Progenitor cell of endocrine pancreas (in vitro differentiated cells): ENCODE measurements around the gene GRIK1. TPM values are rescaled to one million over a fixed set of nuclear protein-coding genes. Genes with fewer than 3 reads are reported as not detected.
"Not testable (repeated sequence)": the region's sequence is repeated elsewhere in the genome, so short reads cannot be mapped to it uniquely, and the experiment has no call there.

Experiments used
- DNase-seq: peaks from one replicate; pipeline ENCODE4 v3.0.0; 2021; ENCODE audit warnings: low spot score; ENCODE audit not compliant: unreplicated experiment
- H3K27ac Mint-ChIP-seq: 2 replicates; pipeline ENCODE4 v1.8.0; 2021; ENCODE audit warnings: mild to moderate bottlenecking, moderate library complexity, mixed read lengths
- H3K27me3 Mint-ChIP-seq: 2 replicates; pipeline ENCODE4 v1.8.0; 2021; ENCODE audit warnings: mixed read lengths
- H3K36me3 Mint-ChIP-seq: 2 replicates; pipeline ENCODE4 v1.8.0; 2022; ENCODE audit warnings: mixed read lengths; ENCODE audit not compliant: insufficient read depth
- H3K4me1 Mint-ChIP-seq: 2 replicates; pipeline ENCODE4 v1.8.0; 2021; ENCODE audit warnings: low read depth, mixed read lengths
- H3K4me3 Mint-ChIP-seq: 2 replicates; pipeline ENCODE4 v1.8.0; 2021; ENCODE audit warnings: low read depth, mild to moderate bottlenecking, moderate library complexity, mixed read lengths
- H3K9me3 Mint-ChIP-seq: 2 replicates; pipeline ENCODE4 v1.8.0; 2021; ENCODE audit warnings: low read depth, mixed read lengths
- total RNA-seq: library from RNA; stranded (reverse); gene quantifications from 2 replicates; pipeline ENCODE4 v1.2.1, GENCODE V29; 2021
- TF ChIP-seq, protein P1 (sequence below): fragments of 200-600 bp; sonication (generic); IDR thresholded peaks from one replicate; pipeline ENCODE4 v1.5.0; 2021; ENCODE audit warnings: antibody characterized with exemption, mild to moderate bottlenecking; ENCODE audit not compliant: unreplicated experiment

Gene GRIK1
- total RNA-seq, 1 donor from 2014 or later = 0.26 TPM

DNA sequence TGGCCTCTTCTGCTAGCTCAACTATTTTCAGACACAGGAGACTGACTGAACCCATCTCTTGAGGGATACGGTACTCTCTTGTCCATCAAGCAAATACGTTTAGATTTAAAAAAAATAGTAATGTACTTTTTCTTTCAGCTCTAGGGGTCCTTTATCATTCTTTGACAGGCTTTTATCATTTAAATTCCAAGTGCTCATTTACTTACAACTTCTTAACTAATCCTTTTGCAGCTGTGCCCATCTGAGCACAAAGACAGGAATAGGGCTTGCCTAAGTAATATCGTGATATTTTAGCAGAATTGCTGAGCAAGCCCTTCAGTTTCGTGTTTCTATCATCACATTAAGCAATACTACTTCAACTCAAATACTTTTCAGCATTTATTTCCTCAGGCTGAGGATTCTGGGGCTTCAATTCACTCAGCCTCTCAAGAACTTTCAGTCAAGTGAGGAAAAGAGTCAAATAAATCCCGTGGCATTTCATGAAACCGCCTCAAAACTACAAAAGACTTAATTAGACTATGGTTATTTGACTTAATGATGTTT lies 323.5 kb downstream of the GRIK1 start:
- Mint-ChIP-seq H3K27me3 (no peaks in the 10 kb centered on the region), H3K36me3 (no peaks in the 10 kb centered on the region), H3K9me3 (peaks cover 4% of the 10 kb centered on the region), H3K27ac (no peak overlapping the region), H3K4me1 (peaks cover 13% of the 10 kb centered on the region), H3K4me3 (no peak overlapping the region)
- no peak for DNase-seq
- TF ChIP-seq, protein P1, sequence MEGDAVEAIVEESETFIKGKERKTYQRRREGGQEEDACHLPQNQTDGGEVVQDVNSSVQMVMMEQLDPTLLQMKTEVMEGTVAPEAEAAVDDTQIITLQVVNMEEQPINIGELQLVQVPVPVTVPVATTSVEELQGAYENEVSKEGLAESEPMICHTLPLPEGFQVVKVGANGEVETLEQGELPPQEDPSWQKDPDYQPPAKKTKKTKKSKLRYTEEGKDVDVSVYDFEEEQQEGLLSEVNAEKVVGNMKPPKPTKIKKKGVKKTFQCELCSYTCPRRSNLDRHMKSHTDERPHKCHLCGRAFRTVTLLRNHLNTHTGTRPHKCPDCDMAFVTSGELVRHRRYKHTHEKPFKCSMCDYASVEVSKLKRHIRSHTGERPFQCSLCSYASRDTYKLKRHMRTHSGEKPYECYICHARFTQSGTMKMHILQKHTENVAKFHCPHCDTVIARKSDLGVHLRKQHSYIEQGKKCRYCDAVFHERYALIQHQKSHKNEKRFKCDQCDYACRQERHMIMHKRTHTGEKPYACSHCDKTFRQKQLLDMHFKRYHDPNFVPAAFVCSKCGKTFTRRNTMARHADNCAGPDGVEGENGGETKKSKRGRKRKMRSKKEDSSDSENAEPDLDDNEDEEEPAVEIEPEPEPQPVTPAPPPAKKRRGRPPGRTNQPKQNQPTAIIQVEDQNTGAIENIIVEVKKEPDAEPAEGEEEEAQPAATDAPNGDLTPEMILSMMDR = no peak

DNA sequence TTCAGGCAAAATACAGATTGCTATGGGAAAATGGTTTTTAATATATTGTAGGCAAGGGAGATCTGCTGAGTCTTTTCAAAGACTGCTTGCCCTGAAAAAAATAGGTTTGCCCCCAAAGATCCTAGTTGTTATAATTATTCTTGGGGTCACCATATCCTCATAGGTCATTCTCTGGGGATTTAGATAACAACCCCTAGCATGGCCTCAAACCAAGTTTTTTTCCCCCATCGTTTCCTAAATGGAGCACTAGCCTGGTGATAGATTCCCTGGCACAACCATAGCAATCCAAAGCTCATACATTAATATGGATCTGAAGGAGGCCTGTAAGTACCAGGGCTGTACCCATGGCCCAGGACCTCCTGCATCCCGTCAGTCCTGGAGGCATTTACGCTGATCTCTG lies 325.9 kb downstream of the GRIK1 start:
- Mint-ChIP-seq H3K9me3 (peaks cover 4% of the 10 kb centered on the region), H3K4me1 (peaks cover 13% of the 10 kb centered on the region), H3K27ac (no peak overlapping the region), H3K36me3 (no peaks in the 10 kb centered on the region), H3K4me3 (no peak overlapping the region), H3K27me3 (no peaks in the 10 kb centered on the region)
- TF ChIP-seq, protein P1 = no peak
- no peak for DNase-seq

DNA sequence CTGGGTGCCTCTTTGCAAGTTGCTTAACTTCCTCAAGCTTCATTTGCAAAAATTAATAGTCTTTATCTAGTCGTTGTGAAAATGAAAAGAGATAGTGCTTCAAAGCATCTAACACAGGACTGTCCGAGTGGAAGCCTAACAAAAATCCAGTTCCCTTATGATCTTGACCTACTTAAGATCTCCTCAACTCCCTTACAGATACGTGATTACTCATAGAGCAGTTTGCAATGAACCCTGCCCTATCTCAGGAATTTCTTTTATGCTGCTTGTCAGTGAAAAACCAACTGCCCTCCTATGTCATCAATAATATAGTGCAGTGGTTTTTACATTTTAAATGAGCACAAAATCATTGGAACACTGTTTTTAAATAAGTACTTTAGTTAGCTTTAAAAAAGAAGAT lies 326.8 kb downstream of the GRIK1 start:
- H3K27me3 Mint-ChIP-seq = no peaks in the 10 kb centered on the region
- no peaks in the 10 kb centered on the region for H3K36me3 Mint-ChIP-seq
- TF ChIP-seq, protein P1 = no peak
- no peak overlapping the region for H3K4me3 Mint-ChIP-seq
- no peaks in the 10 kb centered on the region for H3K9me3 Mint-ChIP-seq
- peaks cover 13% of the 10 kb centered on the region for H3K4me1 Mint-ChIP-seq
- no peak overlapping the region for H3K27ac Mint-ChIP-seq
- no peak for DNase-seq

DNA sequence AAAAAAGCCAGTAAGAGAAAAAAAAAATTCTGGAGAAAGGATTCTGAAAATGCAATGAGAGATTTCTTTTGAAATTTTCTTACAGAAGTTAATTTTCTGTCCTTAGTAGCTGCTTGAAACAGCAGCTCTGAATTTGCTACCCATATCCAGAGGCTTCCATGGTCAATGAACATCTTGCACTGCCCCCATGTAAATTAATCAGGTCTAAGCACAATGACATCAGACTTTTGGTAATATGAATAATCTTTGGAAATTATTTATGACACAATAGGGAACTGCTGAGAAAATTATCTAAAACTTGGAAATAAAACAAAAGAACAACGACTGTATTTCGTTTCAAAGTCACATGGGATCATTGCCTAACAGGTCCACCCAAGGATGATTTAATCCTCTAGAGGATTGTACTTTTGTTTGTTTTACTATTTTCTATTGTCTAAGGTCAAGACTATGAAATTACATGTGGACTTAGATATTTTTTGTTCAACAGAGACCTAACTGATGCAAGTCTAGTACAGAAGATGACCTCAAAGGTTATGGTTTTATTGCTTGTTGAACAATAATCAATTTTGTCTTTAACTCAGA lies 328.9 kb downstream of the GRIK1 start:
- Mint-ChIP-seq H3K4me3 (no peak overlapping the region), H3K4me1 (peaks cover 12% of the 10 kb centered on the region), H3K36me3 (no peaks in the 10 kb centered on the region), H3K9me3 (no peaks in the 10 kb centered on the region), H3K27ac (no peak overlapping the region), H3K27me3 (no peaks in the 10 kb centered on the region)
- no peak for DNase-seq
- TF ChIP-seq, protein P1 = no peak

DNA sequence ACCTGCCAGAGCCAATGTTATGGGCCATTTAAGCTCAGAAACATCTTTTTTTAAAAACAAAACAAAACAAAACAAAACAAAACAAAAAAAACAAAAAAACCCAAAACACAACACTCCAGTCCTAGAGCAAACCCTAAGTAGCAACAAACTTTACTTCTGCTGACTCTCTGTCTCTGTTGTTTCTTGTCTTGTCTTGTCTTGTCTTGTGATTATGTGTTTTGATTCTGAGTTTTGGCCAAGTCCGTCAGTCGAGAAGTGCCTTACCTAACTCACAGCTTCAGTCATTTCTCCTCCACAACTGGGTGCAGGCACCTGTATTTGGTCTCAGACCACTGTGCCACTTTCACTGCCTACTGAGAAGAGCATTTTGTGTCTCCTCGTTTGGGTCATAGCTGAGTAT lies 333.2 kb downstream of the GRIK1 start:
- TF ChIP-seq, protein P1 = no peak

DNA sequence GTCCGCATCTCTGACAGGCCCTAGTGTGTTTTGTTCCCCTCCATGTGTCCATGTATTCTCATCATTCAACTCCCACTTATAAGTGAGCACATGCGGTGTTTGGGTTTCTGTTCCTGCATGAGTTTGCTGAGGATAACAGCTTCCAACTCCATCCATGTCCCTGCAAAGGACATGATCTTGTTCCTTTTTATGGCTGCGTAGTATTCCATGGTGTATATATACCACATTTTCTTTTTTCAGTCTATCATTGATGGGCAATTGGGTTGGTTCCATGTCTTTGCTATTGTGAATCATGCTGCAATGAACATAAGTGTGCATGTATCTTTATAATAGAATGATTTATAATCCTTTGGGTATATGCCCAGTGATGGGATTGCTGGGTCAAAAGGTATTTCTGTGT lies 334.6 kb downstream of the GRIK1 start:
- H3K36me3 Mint-ChIP-seq, DNase-seq, H3K4me3 Mint-ChIP-seq, H3K27me3 Mint-ChIP-seq, H3K9me3 Mint-ChIP-seq, H3K4me1 Mint-ChIP-seq, H3K27ac Mint-ChIP-seq: not testable (repeated sequence)

More for the DNA sequence above, 333.2 kb downstream of the GRIK1 start:
- Mint-ChIP-seq H3K27me3 (no peaks in the 10 kb centered on the region), H3K4me1 (no peaks in the 10 kb centered on the region), H3K9me3 (no peaks in the 10 kb centered on the region), H3K36me3 (no peaks in the 10 kb centered on the region), H3K27ac (no peak overlapping the region), H3K4me3 (no peak overlapping the region)
- no peak for DNase-seq
